HFFc6 (cell line): ENCODE results near the gene ATP5MC2. TPM values are rescaled to one million over a fixed set of nuclear protein-coding genes. Genes with fewer than 3 reads are reported as not detected.
A peak's percentile ranks its signal among the peaks of the same experiment; 100 is the strongest.

Source experiments
- DNase-seq: peaks from one replicate; pipeline ENCODE4 v3.0.0-alpha.2; 2018
- H3K27ac Mint-ChIP-seq: 2 replicates; pipeline ENCODE4 v1.8.0; 2020; ENCODE audit warnings: mild to moderate bottlenecking, mixed read lengths
- H3K27me3 Mint-ChIP-seq: 2 replicates; pipeline ENCODE4 v1.8.0; 2021; ENCODE audit warnings: mild to moderate bottlenecking, moderate library complexity, mixed read lengths; ENCODE audit not compliant: insufficient read depth
- H3K36me3 Mint-ChIP-seq: 2 replicates; pipeline ENCODE4 v1.8.0; 2021; ENCODE audit warnings: low read depth, mixed read lengths
- H3K4me1 Mint-ChIP-seq: 2 replicates; pipeline ENCODE4 v1.8.0; 2020; ENCODE audit warnings: low read depth, mixed read lengths
- H3K4me3 Mint-ChIP-seq: 2 replicates; pipeline ENCODE4 v1.8.0; 2020; ENCODE audit warnings: mild to moderate bottlenecking, moderate library complexity, mixed read lengths
- H3K9me3 Mint-ChIP-seq: 2 replicates; pipeline ENCODE4 v1.8.0; 2020; ENCODE audit warnings: mild to moderate bottlenecking, mixed read lengths
- total RNA-seq, 6 experiments: library from RNA; stranded (reverse); fragmentation: NEBNext Ultra II Directional; extraction: Animal tissue kit (Norgen Biotek cat#: 25700); gene quantifications; 2 replicates in 1 of 6; 3 replicates in 5 of 6; pipeline ENCODE4 v1.2.3, GENCODE V29; 2021
- TF ChIP-seq, protein P1 (sequence below): fragments of 200-600 bp; sonication (generic); IDR thresholded peaks from 2 replicates; pipeline ENCODE4 v1.5.0; 2021; ENCODE audit warnings: antibody characterized with exemption, mild to moderate bottlenecking

The ATP5MC2 gene
- total RNA-seq, 6 experiments from 2014 or later = 257 to 366 (median 308) TPM

GRCh38 chr12:53677800-53678148, 1.9 kb upstream of the ATP5MC2 start:
- Mint-ChIP-seq H3K36me3 (peaks cover 13% of the 10 kb centered on the region), H3K27ac (no peak overlapping the region; the same call in 1 of the 2 replicates), H3K9me3 (no peaks in the 10 kb centered on the region), H3K4me1 (peaks cover 30% of the 10 kb centered on the region), H3K27me3 (peaks cover 11% of the 10 kb centered on the region), H3K4me3 (0 out of 2 replicates have a peak overlapping the region, but pooled peaks have one; percentile 41)
- DNase-seq = no peak
- TF ChIP-seq, protein P1, sequence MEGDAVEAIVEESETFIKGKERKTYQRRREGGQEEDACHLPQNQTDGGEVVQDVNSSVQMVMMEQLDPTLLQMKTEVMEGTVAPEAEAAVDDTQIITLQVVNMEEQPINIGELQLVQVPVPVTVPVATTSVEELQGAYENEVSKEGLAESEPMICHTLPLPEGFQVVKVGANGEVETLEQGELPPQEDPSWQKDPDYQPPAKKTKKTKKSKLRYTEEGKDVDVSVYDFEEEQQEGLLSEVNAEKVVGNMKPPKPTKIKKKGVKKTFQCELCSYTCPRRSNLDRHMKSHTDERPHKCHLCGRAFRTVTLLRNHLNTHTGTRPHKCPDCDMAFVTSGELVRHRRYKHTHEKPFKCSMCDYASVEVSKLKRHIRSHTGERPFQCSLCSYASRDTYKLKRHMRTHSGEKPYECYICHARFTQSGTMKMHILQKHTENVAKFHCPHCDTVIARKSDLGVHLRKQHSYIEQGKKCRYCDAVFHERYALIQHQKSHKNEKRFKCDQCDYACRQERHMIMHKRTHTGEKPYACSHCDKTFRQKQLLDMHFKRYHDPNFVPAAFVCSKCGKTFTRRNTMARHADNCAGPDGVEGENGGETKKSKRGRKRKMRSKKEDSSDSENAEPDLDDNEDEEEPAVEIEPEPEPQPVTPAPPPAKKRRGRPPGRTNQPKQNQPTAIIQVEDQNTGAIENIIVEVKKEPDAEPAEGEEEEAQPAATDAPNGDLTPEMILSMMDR = no peak

DNA sequence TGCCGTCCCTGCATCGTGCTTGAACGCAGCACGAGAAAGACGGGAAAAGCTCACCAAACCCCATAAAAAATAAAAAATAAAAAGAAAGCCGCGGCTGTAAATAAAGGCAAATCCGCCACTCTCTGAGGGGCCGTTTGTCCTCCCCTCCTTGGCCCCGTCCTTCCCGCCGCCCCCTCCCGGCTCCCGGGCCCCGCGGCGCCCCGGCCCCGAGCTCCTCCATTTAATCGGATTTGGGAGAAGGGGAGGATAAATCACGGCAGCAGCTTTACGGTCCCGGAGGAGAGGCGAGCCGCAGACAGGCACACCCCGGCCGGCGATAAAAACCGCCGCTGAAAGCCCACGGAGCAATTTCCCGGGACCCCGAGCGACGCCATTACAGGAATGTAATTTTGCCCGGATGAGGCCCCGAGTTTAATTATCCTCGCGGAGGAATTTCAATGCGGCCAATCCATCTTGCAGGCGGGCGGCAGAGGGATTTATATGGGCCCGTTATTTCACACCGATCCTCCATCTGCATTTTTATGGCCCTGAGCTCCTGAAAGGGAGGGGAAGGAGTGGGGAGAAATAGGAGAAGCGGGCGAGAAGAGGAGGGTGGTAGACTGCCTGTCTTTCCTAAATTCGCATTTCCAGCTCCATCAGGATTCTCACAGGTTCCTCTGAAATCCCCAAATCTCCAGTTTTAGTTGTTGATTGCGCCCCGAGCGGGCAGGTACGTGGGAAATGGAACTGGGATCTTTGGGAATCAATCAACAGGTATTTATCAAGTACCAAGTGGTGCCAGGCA, 1.3 kb upstream of the ATP5MC2 start:
- TF ChIP-seq, protein P1 = no peak
- Mint-ChIP-seq H3K27ac (peak overlapping the region; percentile 95; the same call in 1 of the 2 replicates), H3K4me3 (peak overlapping the region; percentile 97), H3K4me1 (peaks cover 30% of the 10 kb centered on the region), H3K9me3 (no peaks in the 10 kb centered on the region), H3K27me3 (peaks cover 11% of the 10 kb centered on the region), H3K36me3 (peaks cover 13% of the 10 kb centered on the region)
- no peak for DNase-seq

GRCh38 chr12:53676656-53677015, 753 bp upstream of the ATP5MC2 start:
- H3K36me3 Mint-ChIP-seq = peaks cover 13% of the 10 kb centered on the region
- H3K9me3 Mint-ChIP-seq = no peaks in the 10 kb centered on the region
- DNase-seq = no peak
- H3K4me3 Mint-ChIP-seq = peak overlapping the region; percentile 97
- TF ChIP-seq, protein P1 = no peak
- H3K27ac Mint-ChIP-seq = peak overlapping the region; percentile 95
- H3K4me1 Mint-ChIP-seq = peaks cover 31% of the 10 kb centered on the region
- peaks cover 11% of the 10 kb centered on the region for H3K27me3 Mint-ChIP-seq

DNA sequence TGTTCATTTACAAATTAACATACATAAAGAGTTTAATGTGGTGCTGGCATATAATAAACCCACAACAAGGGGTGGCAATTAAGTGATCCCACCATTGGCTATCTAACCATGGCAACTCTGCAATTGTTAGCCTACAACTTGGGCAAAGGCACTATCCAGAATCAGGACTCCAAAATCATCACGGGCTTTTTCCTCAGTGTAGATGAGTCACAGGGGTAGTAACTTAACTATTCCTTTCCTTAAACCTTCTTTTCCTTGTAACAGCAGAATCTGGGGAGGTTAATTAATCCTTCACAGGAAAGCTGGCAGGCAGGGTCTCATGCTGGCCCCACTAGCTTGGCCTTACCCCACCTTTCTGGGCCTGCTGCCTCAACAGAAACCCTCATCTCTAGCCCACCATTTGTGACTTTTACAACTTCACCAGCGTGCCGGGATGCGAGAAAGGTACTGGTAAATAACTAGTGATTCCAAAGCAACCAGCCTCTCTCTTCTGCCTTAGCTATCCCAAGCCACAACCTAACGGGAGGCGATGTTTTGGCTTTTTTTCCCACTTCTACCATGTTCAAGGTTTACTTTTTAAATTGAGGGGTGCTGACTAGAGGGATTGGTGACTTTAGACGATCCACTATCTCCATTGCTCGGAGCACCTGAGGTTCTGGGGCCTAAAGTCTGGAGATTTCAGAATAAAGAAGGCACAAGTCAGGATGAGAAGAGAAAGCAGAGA, 744 bp downstream of the ATP5MC2 start:
- Mint-ChIP-seq H3K27me3 (peaks cover 11% of the 10 kb centered on the region), H3K4me1 (peaks cover 41% of the 10 kb centered on the region)
- DNase-seq = no peak

GRCh38 chr12:53670971-53671370, 4.9 kb downstream of the ATP5MC2 start:
- TF ChIP-seq, protein P1 = no peak
- no peaks in the 10 kb centered on the region for H3K9me3 Mint-ChIP-seq
- H3K27me3 Mint-ChIP-seq = no peaks in the 10 kb centered on the region
- H3K36me3 Mint-ChIP-seq = peaks cover 42% of the 10 kb centered on the region
- H3K4me1 Mint-ChIP-seq = peaks cover 25% of the 10 kb centered on the region
- H3K27ac Mint-ChIP-seq = 0 out of 2 replicates have a peak overlapping the region, but pooled peaks have one; percentile 42
- peak; percentile 14 for DNase-seq
- no peak overlapping the region for H3K4me3 Mint-ChIP-seq

More for the DNA sequence above, 744 bp downstream of the ATP5MC2 start:
- no peaks in the 10 kb centered on the region for H3K9me3 Mint-ChIP-seq
- peak overlapping the region; percentile 95 for H3K27ac Mint-ChIP-seq
- peak overlapping the region; percentile 97 for H3K4me3 Mint-ChIP-seq
- H3K36me3 Mint-ChIP-seq = peaks cover 22% of the 10 kb centered on the region
- TF ChIP-seq, protein P1 = no peak
